HG02870 (cell line): Measurements from ENCODE around the gene DSC3.
A peak's percentile ranks its signal among the peaks of the same experiment; 100 is the strongest.
"Not testable (repeated sequence)": the region's sequence is repeated elsewhere in the genome, so short reads cannot be mapped to it uniquely, and the experiment has no call there.

Experiments
- ATAC-seq: cut with Tn5 transposase; IDR thresholded peaks from one replicate; pipeline ENCODE4 v1.9.1; 2021; ENCODE audit warnings: mild to moderate bottlenecking, moderate library complexity; ENCODE audit not compliant: unreplicated experiment

Gene DSC3

GRCh38 chr18:30978091-30978490, 64.5 kb downstream of the DSC3 start:
- not testable (repeated sequence) for ATAC-seq

GRCh38 chr18:30971338-30971956, 71.1 kb downstream of the DSC3 start:
- peak; percentile 63 for ATAC-seq

- ATAC-seq, result no peak
Measured at GRCh38 chr18:30970196-30970816, 72.2 kb downstream of the DSC3 start.

- no peak for ATAC-seq
Measured at GRCh38 chr18:30969670-30970170, 72.8 kb downstream of the DSC3 start.

GRCh38 chr18:30967701-30968100, 74.8 kb downstream of the DSC3 start:
- no peak for ATAC-seq

GRCh38 chr18:30965237-30965636, 77.3 kb downstream of the DSC3 start:
- no peak for ATAC-seq

- ATAC-seq, result no peak
Measured at GRCh38 chr18:30960661-30961060, 81.9 kb downstream of the DSC3 start.

GRCh38 chr18:30957066-30957465, 85.5 kb downstream of the DSC3 start:
- no peak for ATAC-seq

GRCh38 chr18:30954262-30954661, 88.3 kb downstream of the DSC3 start:
- ATAC-seq, result no peak

GRCh38 chr18:30945761-30946160, 96.8 kb downstream of the DSC3 start:
- no peak for ATAC-seq

- ATAC-seq, result no peak
Measured at GRCh38 chr18:30944773-30945417, 97.6 kb downstream of the DSC3 start.

GRCh38 chr18:30940952-30941539, 101.5 kb downstream of the DSC3 start:
- ATAC-seq, result no peak
